Transverse colon (tissue), 4 donors: ENCODE measurements around the gene TMEM132D.

ENCODE experiments used
- CTCF ChIP-seq, 5 experiments: fragments of 200-600 bp in 3 of 5; fragments of 450-650 bp in 2 of 5; sonication (generic) in 3 of 5; IDR thresholded peaks; 1 replicate in 2 of 5; 2 replicates in 3 of 5; pipeline ENCODE4 v1.5.1; 2016 to 2017; ENCODE audit warnings: antibody characterized with exemption in 5 of 5, inconsistent platforms in 3 of 5, mild to moderate bottlenecking in 2 of 5, moderate library complexity in 1 of 5
- EP300 ChIP-seq: sonication (generic); formaldehyde crosslinking; IDR thresholded peaks from one replicate; pipeline ENCODE4 v1.6.1; 2017; ENCODE audit warnings: antibody characterized with exemption, low read depth
- POLR2A ChIP-seq: fragments of 450-650 bp; IDR thresholded peaks from one replicate; pipeline ENCODE4 v1.6.1; 2016; ENCODE audit warnings: antibody characterized with exemption, mild to moderate bottlenecking, moderate library complexity
- POLR2AphosphoS5 ChIP-seq, 3 donors: sonication (generic); formaldehyde crosslinking; IDR thresholded peaks; one replicate each; pipeline ENCODE4 v1.6.1; 2016; ENCODE audit warnings: antibody characterized with exemption in 3 of 3

GRCh38 chr12:129234209-129234608 is 669.6 kb downstream of the TMEM132D start:
- no peak for TF ChIP-seq CTCF (IDR thresholded peaks at IDR 0.05)
- TF ChIP-seq POLR2A, result no peak
- TF ChIP-seq POLR2AphosphoS5 (IDR thresholded peaks at IDR 0.05), result no peak
- no peak for TF ChIP-seq EP300
